ENCODE measurements around the gene AFAP1.

Gene AFAP1

DNA sequence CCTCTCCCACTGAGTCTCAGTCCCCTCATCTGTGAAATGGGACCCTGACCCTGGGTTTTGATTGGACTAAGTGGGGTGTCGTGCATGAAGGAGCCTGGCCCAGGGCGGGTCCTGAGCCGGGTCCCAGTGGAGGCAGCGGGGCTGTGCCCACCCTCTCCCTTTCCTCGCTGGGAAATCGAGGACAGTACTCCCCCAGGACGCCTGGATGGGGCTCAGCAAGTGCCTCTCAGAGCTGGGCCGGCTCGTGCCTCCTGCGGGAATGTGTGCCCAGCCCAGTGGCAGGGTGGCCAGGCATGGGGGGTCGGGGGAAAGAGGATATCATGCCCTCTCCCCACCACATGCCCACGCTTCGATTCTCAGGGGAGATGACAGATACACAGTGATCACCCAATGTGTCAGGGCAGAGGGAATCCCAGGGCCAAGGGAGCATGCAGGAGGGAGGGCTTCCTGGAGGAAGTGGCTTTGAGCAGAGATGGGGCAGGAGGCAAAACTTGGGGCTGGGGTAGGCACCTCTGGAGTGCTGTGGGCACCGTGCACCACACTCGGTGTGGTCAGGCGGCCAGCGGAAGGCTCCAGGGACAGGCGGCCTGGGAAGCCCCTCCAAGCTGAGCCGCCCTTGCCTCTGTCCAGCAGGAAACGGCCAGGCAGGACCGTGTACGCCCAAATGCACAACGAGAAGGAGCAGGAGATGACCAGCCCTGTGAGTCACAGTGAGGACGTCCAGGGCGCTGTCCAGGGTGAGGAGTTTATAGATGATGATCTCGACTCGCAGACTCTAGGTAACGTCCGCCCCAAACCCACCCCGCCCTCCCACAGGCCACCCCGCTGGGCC is 203.0 kb downstream of the AFAP1 start:
- ChIA-PET CTCF (no interaction called here), POLR2A (no interaction called here)
- no peak overlapping the region for H3K27ac ChIP-seq (ENCODE audit: extremely low read depth, low read depth, low read length)
- H3K4me3 ChIP-seq (ENCODE audit: low read depth, low read length) = no peak overlapping the region
- H3K4me1 ChIP-seq (ENCODE audit: control insufficient read depth, insufficient read depth, low read length) = no peaks in the 10 kb centered on the region
- H3K9me3 ChIP-seq (ENCODE audit: control insufficient read depth, insufficient read depth, low read depth, low read length) = no peaks in the 10 kb centered on the region
- H3K36me3 ChIP-seq (ENCODE audit: control insufficient read depth in 2 of 2, insufficient read depth in 1 of 2, low read length in 2 of 2) = no peaks in the 10 kb centered on the region
- no peak for TF ChIP-seq ZNF830 (tag by site-specific recombination; IDR thresholded peaks at IDR 0.05; ENCODE audit: low read depth)
- TF ChIP-seq, protein P1, sequence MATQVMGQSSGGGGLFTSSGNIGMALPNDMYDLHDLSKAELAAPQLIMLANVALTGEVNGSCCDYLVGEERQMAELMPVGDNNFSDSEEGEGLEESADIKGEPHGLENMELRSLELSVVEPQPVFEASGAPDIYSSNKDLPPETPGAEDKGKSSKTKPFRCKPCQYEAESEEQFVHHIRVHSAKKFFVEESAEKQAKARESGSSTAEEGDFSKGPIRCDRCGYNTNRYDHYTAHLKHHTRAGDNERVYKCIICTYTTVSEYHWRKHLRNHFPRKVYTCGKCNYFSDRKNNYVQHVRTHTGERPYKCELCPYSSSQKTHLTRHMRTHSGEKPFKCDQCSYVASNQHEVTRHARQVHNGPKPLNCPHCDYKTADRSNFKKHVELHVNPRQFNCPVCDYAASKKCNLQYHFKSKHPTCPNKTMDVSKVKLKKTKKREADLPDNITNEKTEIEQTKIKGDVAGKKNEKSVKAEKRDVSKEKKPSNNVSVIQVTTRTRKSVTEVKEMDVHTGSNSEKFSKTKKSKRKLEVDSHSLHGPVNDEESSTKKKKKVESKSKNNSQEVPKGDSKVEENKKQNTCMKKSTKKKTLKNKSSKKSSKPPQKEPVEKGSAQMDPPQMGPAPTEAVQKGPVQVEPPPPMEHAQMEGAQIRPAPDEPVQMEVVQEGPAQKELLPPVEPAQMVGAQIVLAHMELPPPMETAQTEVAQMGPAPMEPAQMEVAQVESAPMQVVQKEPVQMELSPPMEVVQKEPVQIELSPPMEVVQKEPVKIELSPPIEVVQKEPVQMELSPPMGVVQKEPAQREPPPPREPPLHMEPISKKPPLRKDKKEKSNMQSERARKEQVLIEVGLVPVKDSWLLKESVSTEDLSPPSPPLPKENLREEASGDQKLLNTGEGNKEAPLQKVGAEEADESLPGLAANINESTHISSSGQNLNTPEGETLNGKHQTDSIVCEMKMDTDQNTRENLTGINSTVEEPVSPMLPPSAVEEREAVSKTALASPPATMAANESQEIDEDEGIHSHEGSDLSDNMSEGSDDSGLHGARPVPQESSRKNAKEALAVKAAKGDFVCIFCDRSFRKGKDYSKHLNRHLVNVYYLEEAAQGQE (tag by site-specific recombination; IDR thresholded peaks at IDR 0.05) = peak; percentile 65
- TF ChIP-seq, protein P2, sequence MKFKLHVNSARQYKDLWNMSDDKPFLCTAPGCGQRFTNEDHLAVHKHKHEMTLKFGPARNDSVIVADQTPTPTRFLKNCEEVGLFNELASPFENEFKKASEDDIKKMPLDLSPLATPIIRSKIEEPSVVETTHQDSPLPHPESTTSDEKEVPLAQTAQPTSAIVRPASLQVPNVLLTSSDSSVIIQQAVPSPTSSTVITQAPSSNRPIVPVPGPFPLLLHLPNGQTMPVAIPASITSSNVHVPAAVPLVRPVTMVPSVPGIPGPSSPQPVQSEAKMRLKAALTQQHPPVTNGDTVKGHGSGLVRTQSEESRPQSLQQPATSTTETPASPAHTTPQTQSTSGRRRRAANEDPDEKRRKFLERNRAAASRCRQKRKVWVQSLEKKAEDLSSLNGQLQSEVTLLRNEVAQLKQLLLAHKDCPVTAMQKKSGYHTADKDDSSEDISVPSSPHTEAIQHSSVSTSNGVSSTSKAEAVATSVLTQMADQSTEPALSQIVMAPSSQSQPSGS (tag by site-specific recombination; IDR thresholded peaks at IDR 0.05; ENCODE audit: low read depth) = no peak

DNA sequence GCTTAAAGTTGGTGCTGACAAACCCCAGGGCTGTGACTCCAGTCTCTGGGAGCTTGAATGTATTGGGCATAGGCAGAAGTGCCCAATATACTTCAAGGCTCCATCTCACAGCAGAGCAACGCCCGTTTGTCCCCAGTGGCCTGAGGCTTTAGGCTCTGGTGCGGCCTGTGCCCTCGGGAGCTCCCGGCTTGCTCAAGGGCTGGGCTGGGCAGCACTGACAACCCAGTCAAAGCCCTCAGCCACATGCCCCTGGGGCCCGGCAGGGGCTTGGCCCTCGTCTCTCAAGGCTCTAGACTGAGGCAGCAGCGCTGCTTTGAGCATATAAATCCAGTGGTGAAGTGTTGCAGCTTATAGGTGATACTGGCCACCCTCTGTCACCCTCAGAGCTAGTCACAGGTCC is 203.7 kb downstream of the AFAP1 start:
- CTCF ChIA-PET = no interaction called here

DNA sequence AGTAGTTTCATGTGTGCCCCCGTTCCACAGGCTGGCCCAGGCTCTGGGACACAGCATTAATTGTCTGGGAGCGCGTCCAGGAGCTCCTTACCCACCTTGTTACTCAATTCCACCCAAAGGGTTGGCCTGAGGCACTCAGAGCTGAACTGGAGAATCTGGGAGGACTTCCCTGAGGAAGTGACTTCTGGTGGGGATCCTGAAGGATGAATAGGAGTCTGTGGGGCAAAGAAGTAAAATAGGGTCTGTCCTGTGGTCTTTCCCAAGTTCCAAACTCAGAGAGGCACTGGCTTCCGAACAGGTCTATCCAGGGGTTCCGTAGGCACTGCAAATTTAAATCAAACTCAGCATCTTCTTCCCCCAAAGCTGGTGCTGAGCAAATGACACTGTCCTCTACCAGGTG is 204.3 kb downstream of the AFAP1 start:
- CTCF ChIA-PET = no interaction called here

More for the DNA sequence above, 203.7 kb downstream of the AFAP1 start:
- no peak overlapping the region for H3K27ac ChIP-seq (ENCODE audit: extremely low read depth, low read depth, low read length)
- H3K4me3 ChIP-seq (ENCODE audit: low read depth, low read length) = no peak overlapping the region
- no peaks in the 10 kb centered on the region for H3K4me1 ChIP-seq (ENCODE audit: control insufficient read depth, insufficient read depth, low read length)
- no peaks in the 10 kb centered on the region for H3K9me3 ChIP-seq (ENCODE audit: control insufficient read depth, insufficient read depth, low read depth, low read length)
- H3K36me3 ChIP-seq (ENCODE audit: control insufficient read depth in 2 of 2, insufficient read depth in 1 of 2, low read length in 2 of 2) = no peaks in the 10 kb centered on the region
- TF ChIP-seq ZNF211 (tag by site-specific recombination; IDR thresholded peaks at IDR 0.05; ENCODE audit: low read depth) = no peak
- TF ChIP-seq ZFHX2 (tag by site-specific recombination; conservative IDR thresholded peaks at IDR 0.05) = no peak
- no peak for TF ChIP-seq ZNF423 (tag by site-specific recombination; IDR thresholded peaks at IDR 0.05)
- no peak for TF ChIP-seq KLF1 (tag by site-specific recombination; IDR thresholded peaks at IDR 0.05)
- TF ChIP-seq, protein P3, sequence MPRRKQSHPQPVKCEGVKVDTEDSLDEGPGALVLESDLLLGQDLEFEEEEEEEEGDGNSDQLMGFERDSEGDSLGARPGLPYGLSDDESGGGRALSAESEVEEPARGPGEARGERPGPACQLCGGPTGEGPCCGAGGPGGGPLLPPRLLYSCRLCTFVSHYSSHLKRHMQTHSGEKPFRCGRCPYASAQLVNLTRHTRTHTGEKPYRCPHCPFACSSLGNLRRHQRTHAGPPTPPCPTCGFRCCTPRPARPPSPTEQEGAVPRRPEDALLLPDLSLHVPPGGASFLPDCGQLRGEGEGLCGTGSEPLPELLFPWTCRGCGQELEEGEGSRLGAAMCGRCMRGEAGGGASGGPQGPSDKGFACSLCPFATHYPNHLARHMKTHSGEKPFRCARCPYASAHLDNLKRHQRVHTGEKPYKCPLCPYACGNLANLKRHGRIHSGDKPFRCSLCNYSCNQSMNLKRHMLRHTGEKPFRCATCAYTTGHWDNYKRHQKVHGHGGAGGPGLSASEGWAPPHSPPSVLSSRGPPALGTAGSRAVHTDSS (tag by site-specific recombination; IDR thresholded peaks at IDR 0.05) = no peak
- no peak for TF ChIP-seq ZNF112 (tag by site-specific recombination; IDR thresholded peaks at IDR 0.05)
- no peak for TF ChIP-seq KLF9 (tag by site-specific recombination; IDR thresholded peaks at IDR 0.05; ENCODE audit: low read depth)
- no peak for TF ChIP-seq ZNF214 (tag by site-specific recombination; IDR thresholded peaks at IDR 0.05; ENCODE audit: borderline replicate concordance)
- no peak for TF ChIP-seq SETDB1 (IDR thresholded peaks at IDR 0.05; ENCODE audit: insufficient read length, low read length)
- no peak for TF ChIP-seq WT1 (tag by site-specific recombination; IDR thresholded peaks at IDR 0.05)
- TF ChIP-seq ZNF24 (tag by site-specific recombination; IDR thresholded peaks at IDR 0.05) = no peak
- no peak for TF ChIP-seq ZNF404 (tag by site-specific recombination; IDR thresholded peaks at IDR 0.05)
- TF ChIP-seq ZNF654 (tag by site-specific recombination; IDR thresholded peaks at IDR 0.05; ENCODE audit: low read depth) = no peak
- no peak for TF ChIP-seq ZNF114 (tag by site-specific recombination; IDR thresholded peaks at IDR 0.05)
- TF ChIP-seq ZNF785 (tag by site-specific recombination; IDR thresholded peaks at IDR 0.05) = no peak
- no peak for TF ChIP-seq ZNF146 (tag by site-specific recombination; IDR thresholded peaks at IDR 0.05)
- TF ChIP-seq, protein P4, sequence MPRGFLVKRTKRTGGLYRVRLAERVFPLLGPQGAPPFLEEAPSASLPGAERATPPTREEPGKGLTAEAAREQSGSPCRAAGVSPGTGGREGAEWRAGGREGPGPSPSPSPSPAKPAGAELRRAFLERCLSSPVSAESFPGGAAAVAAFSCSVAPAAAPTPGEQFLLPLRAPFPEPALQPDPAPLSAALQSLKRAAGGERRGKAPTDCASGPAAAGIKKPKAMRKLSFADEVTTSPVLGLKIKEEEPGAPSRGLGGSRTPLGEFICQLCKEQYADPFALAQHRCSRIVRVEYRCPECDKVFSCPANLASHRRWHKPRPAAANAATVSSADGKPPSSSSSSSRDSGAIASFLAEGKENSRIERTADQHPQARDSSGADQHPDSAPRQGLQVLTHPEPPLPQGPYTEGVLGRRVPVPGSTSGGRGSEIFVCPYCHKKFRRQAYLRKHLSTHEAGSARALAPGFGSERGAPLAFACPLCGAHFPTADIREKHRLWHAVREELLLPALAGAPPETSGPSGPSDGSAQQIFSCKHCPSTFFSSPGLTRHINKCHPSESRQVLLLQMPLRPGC (tag by site-specific recombination; IDR thresholded peaks at IDR 0.05) = no peak
- POLR2A ChIA-PET = no interaction called here

More for the DNA sequence above, 204.3 kb downstream of the AFAP1 start:
- Histone ChIP-seq H3K9me3 (ENCODE audit: control insufficient read depth, insufficient read depth, low read depth, low read length) (no peaks in the 10 kb centered on the region), H3K4me1 (ENCODE audit: control insufficient read depth, insufficient read depth, low read length) (no peaks in the 10 kb centered on the region), H3K27ac (ENCODE audit: extremely low read depth, low read depth, low read length) (no peak overlapping the region), H3K4me3 (ENCODE audit: low read depth, low read length) (no peak overlapping the region), H3K36me3 (ENCODE audit: control insufficient read depth in 2 of 2, insufficient read depth in 1 of 2, low read length in 2 of 2) (no peaks in the 10 kb centered on the region)
- TF ChIP-seq ZFP3 (tag by site-specific recombination; IDR thresholded peaks at IDR 0.05; ENCODE audit: low read depth) = peak; percentile 51; the same call in 1 of the 2 replicates
- TF ChIP-seq, protein P5, sequence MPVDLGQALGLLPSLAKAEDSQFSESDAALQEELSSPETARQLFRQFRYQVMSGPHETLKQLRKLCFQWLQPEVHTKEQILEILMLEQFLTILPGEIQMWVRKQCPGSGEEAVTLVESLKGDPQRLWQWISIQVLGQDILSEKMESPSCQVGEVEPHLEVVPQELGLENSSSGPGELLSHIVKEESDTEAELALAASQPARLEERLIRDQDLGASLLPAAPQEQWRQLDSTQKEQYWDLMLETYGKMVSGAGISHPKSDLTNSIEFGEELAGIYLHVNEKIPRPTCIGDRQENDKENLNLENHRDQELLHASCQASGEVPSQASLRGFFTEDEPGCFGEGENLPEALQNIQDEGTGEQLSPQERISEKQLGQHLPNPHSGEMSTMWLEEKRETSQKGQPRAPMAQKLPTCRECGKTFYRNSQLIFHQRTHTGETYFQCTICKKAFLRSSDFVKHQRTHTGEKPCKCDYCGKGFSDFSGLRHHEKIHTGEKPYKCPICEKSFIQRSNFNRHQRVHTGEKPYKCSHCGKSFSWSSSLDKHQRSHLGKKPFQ (tag by site-specific recombination; IDR thresholded peaks at IDR 0.05) = no peak
- POLR2A ChIA-PET = no interaction called here
